ENCODE results near the gene DGKI. TPM values are rescaled to one million over a fixed set of nuclear protein-coding genes. Genes with fewer than 3 reads are reported as not detected.

DGKI gene
- total RNA-seq, 1 experiment from 2014 or later, result 0.79 TPM

DNA sequence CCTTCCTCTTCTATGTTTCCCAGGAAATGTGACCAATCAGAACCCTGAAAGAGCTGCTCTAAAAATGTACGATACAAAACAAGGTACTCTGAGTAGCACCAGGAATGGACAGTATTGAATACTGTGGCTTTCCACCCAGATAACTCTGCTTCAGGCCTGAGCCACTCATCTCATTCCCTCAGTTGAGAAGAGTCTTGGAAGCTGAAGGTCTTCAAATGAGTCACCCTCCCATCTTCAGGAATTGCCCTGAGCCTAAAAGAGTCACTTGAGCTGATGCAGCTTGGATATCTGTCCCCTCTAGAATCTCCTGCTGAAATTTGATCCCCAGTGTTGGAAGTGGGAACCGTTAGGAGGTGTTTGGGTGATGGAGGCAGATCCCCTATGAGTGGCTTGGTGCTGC lies 210.4 kb downstream of the DGKI start:
- ATAC-seq, result no peak
- H3K27me3 Mint-ChIP-seq (ENCODE audit: low read depth), result no peaks in the 10 kb centered on the region; the same call in 1 of the 2 replicates
- no peak overlapping the region for H3K27ac Mint-ChIP-seq
- TF ChIP-seq ELF4 (CRISPR knock-in tag; IDR thresholded peaks at IDR 0.05; ENCODE audit: low read depth), result no peak
- DNase-seq (ENCODE audit: low spot score), result no peak
- no peaks in the 10 kb centered on the region for H3K36me3 Mint-ChIP-seq
- POLR2A ChIA-PET, result no interaction called here
- CTCF ChIA-PET, result interaction anchor here (2.5 kb wide), 1 partner anchor 10 kb away, joined by 16 read pairs; no protein-coding TSS in a partner anchor
- peaks cover 4% of the 10 kb centered on the region; the same call in 1 of the 2 replicates for H3K4me1 Mint-ChIP-seq
- peaks cover 11% of the 10 kb centered on the region for H3K9me3 Mint-ChIP-seq
- H3K4me3 Mint-ChIP-seq, result no peak overlapping the region

DNA sequence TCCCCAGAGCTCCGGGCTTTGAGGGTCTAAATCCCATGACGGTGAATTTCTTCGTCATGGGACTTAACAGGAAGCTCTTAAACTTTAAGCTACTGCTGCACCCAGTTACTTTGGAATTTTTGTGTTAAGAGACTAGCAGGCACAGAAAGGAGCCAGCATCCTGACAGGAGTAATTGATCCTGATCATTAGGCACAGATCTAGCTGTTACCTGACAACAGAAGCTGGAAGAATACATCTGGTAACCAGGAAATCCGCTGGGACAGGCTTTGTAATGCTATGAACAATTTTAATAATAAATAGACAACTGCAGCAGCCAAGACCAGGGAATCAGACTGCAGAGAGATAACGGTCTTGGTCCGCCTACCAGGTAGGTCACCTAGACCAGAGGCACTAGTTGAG lies 210.9 kb downstream of the DGKI start:
- ChIA-PET POLR2A (no interaction called here), CTCF (interaction anchor here (2.5 kb wide), 1 partner anchor 9 kb away, joined by 16 read pairs; no protein-coding TSS in a partner anchor)
- Mint-ChIP-seq H3K4me3 (no peak overlapping the region), H3K9me3 (peaks cover 7% of the 10 kb centered on the region), H3K27me3 (ENCODE audit: low read depth) (no peaks in the 10 kb centered on the region; the same call in 1 of the 2 replicates), H3K4me1 (peaks cover 4% of the 10 kb centered on the region; the same call in 1 of the 2 replicates), H3K36me3 (no peaks in the 10 kb centered on the region), H3K27ac (no peak overlapping the region)
- DNase-seq (ENCODE audit: low spot score) (no peak), ATAC-seq (no peak)
- TF ChIP-seq FOXP1 (CRISPR knock-in tag; IDR thresholded peaks at IDR 0.05; ENCODE audit: borderline replicate concordance) (no peak), TP53 (CRISPR knock-in tag; IDR thresholded peaks at IDR 0.05) (no peak), NFE2L1 (CRISPR knock-in tag; IDR thresholded peaks at IDR 0.05) (no peak), RORB (CRISPR knock-in tag; IDR thresholded peaks at IDR 0.05) (no peak), ZNF423 (CRISPR knock-in tag; IDR thresholded peaks at IDR 0.05) (no peak), ZNF317 (CRISPR knock-in tag; IDR thresholded peaks at IDR 0.05; ENCODE audit: borderline replicate concordance, low read depth) (no peak), CREB1 (CRISPR knock-in tag; IDR thresholded peaks at IDR 0.05) (no peak), SMAD3 (CRISPR knock-in tag; IDR thresholded peaks at IDR 0.05; ENCODE audit: borderline replicate concordance) (no peak), CBFB (CRISPR knock-in tag; IDR thresholded peaks at IDR 0.05; ENCODE audit: low read depth) (no peak), ZNF671 (CRISPR knock-in tag; IDR thresholded peaks at IDR 0.05) (no peak), GTF2I (CRISPR knock-in tag; conservative IDR thresholded peaks at IDR 0.05) (no peak), OVOL2 (CRISPR knock-in tag; IDR thresholded peaks at IDR 0.05; ENCODE audit: borderline replicate concordance) (no peak), ATF2 (CRISPR knock-in tag; IDR thresholded peaks at IDR 0.05; ENCODE audit: borderline replicate concordance, low read depth) (no peak), ZBTB21 (CRISPR knock-in tag; IDR thresholded peaks at IDR 0.05; ENCODE audit: borderline replicate concordance) (no peak), PRRX2 (CRISPR knock-in tag; IDR thresholded peaks at IDR 0.05) (no peak)
- TF ChIP-seq, protein P1, sequence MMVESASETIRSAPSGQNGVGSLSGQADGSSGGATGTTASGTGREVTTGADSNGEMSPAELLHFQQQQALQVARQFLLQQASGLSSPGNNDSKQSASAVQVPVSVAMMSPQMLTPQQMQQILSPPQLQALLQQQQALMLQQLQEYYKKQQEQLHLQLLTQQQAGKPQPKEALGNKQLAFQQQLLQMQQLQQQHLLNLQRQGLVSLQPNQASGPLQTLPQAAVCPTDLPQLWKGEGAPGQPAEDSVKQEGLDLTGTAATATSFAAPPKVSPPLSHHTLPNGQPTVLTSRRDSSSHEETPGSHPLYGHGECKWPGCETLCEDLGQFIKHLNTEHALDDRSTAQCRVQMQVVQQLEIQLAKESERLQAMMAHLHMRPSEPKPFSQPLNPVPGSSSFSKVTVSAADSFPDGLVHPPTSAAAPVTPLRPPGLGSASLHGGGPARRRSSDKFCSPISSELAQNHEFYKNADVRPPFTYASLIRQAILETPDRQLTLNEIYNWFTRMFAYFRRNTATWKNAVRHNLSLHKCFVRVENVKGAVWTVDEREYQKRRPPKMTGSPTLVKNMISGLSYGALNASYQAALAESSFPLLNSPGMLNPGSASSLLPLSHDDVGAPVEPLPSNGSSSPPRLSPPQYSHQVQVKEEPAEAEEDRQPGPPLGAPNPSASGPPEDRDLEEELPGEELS (CRISPR knock-in tag; IDR thresholded peaks at IDR 0.05), result no peak
- TF ChIP-seq, protein P2, sequence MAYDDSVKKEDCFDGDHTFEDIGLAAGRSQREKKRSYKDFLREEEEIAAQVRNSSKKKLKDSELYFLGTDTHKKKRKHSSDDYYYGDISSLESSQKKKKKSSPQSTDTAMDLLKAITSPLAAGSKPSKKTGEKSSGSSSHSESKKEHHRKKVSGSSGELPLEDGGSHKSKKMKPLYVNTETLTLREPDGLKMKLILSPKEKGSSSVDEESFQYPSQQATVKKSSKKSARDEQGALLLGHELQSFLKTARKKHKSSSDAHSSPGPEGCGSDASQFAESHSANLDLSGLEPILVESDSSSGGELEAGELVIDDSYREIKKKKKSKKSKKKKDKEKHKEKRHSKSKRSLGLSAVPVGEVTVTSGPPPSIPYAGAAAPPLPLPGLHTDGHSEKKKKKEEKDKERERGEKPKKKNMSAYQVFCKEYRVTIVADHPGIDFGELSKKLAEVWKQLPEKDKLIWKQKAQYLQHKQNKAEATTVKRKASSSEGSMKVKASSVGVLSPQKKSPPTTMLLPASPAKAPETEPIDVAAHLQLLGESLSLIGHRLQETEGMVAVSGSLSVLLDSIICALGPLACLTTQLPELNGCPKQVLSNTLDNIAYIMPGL (CRISPR knock-in tag; IDR thresholded peaks at IDR 0.05), result no peak
- TF ChIP-seq, protein P3, sequence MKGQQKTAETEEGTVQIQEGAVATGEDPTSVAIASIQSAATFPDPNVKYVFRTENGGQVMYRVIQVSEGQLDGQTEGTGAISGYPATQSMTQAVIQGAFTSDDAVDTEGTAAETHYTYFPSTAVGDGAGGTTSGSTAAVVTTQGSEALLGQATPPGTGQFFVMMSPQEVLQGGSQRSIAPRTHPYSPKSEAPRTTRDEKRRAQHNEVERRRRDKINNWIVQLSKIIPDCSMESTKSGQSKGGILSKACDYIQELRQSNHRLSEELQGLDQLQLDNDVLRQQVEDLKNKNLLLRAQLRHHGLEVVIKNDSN (CRISPR knock-in tag; IDR thresholded peaks at IDR 0.05), result no peak
